ENCODE data around the gene MEGF10. TPM values are rescaled to one million over a fixed set of nuclear protein-coding genes. Genes with fewer than 3 reads are reported as not detected.

Gene MEGF10
- total RNA-seq, 2 experiments from 2014 or later: not detected

- Mint-ChIP-seq H3K27ac (no peak overlapping the region), H3K4me3 (no peak overlapping the region), H3K36me3 (ENCODE audit: low read depth) (no peaks in the 10 kb centered on the region), H3K4me1 (no peaks in the 10 kb centered on the region), H3K9me3 (ENCODE audit: low read depth) (no peaks in the 10 kb centered on the region), H3K27me3 (no peaks in the 10 kb centered on the region)
- ATAC-seq: no peak
- ChIA-PET CTCF (no interaction called here), POLR2A (no interaction called here)
- intact Hi-C loops (cut with DNase I, micrococcal nuclease): no loop called here
- DNase-seq: no peak
Observed at GRCh38 chr5:127431977-127432585, 141.5 kb downstream of the MEGF10 start.

- intact Hi-C loops (cut with DNase I, micrococcal nuclease): no loop called here
- DNase-seq (no peak), ATAC-seq (no peak)
- ChIA-PET CTCF (no interaction called here), POLR2A (no interaction called here)
- Mint-ChIP-seq H3K27ac (no peak overlapping the region), H3K9me3 (ENCODE audit: low read depth) (no peaks in the 10 kb centered on the region), H3K4me3 (no peak overlapping the region), H3K4me1 (no peaks in the 10 kb centered on the region), H3K36me3 (ENCODE audit: low read depth) (no peaks in the 10 kb centered on the region), H3K27me3 (no peaks in the 10 kb centered on the region)
Observed at GRCh38 chr5:127433526-127433925, 142.9 kb downstream of the MEGF10 start.

- Mint-ChIP-seq H3K4me1 (no peaks in the 10 kb centered on the region), H3K36me3 (ENCODE audit: low read depth) (no peaks in the 10 kb centered on the region), H3K27ac (no peak overlapping the region), H3K9me3 (ENCODE audit: low read depth) (no peaks in the 10 kb centered on the region), H3K27me3 (no peaks in the 10 kb centered on the region), H3K4me3 (no peak overlapping the region)
- intact Hi-C loops (cut with DNase I, micrococcal nuclease): no loop called here
- ATAC-seq: no peak
- no peak for DNase-seq
- CTCF ChIA-PET: no interaction called here
- POLR2A ChIA-PET: no interaction called here
Observed at GRCh38 chr5:127434588-127434987, 144.0 kb downstream of the MEGF10 start.

- intact Hi-C loops (cut with DNase I, micrococcal nuclease): no loop called here
- no peaks in the 10 kb centered on the region for H3K36me3 Mint-ChIP-seq (ENCODE audit: low read depth)
- ChIA-PET CTCF (no interaction called here), POLR2A (no interaction called here)
- no peaks in the 10 kb centered on the region for H3K9me3 Mint-ChIP-seq (ENCODE audit: low read depth)
- no peak overlapping the region for H3K4me3 Mint-ChIP-seq
- ATAC-seq (no peak), DNase-seq (no peak)
- H3K27me3 Mint-ChIP-seq: peaks cover 3% of the 10 kb centered on the region
- H3K27ac Mint-ChIP-seq: no peak overlapping the region
- no peaks in the 10 kb centered on the region for H3K4me1 Mint-ChIP-seq
Observed at GRCh38 chr5:127435821-127436220, 145.2 kb downstream of the MEGF10 start.

- intact Hi-C loops (cut with DNase I, micrococcal nuclease): no loop called here
- POLR2A ChIA-PET: no interaction called here
- Mint-ChIP-seq H3K27me3 (peaks cover 5% of the 10 kb centered on the region), H3K9me3 (ENCODE audit: low read depth) (no peaks in the 10 kb centered on the region), H3K4me3 (no peak overlapping the region), H3K4me1 (no peaks in the 10 kb centered on the region), H3K36me3 (ENCODE audit: low read depth) (no peaks in the 10 kb centered on the region), H3K27ac (no peak overlapping the region)
- no peak for DNase-seq
- CTCF ChIA-PET: no interaction called here
- no peak for ATAC-seq
Observed at GRCh38 chr5:127439644-127440043, 149.0 kb downstream of the MEGF10 start.

GRCh38 chr5:127440831-127441230 lies 150.2 kb downstream of the MEGF10 start:
- peaks cover 5% of the 10 kb centered on the region for H3K27me3 Mint-ChIP-seq
- H3K27ac Mint-ChIP-seq: no peak overlapping the region
- DNase-seq: no peak
- ChIA-PET CTCF (interaction anchor here (0.6 to 1.2 kb wide), 2 partner anchors 246 to 610 kb away, joined by 3 to 4 read pairs; no protein-coding TSS in a partner anchor), POLR2A (no interaction called here)
- H3K4me3 Mint-ChIP-seq: no peak overlapping the region
- no peak for ATAC-seq
- no peaks in the 10 kb centered on the region for H3K36me3 Mint-ChIP-seq (ENCODE audit: low read depth)
- H3K9me3 Mint-ChIP-seq (ENCODE audit: low read depth): no peaks in the 10 kb centered on the region
- H3K4me1 Mint-ChIP-seq: no peaks in the 10 kb centered on the region
- intact Hi-C loops (cut with DNase I, micrococcal nuclease): no loop called here

- CTCF ChIA-PET: interaction anchor here (1.3 kb wide), 1 partner anchor 153 kb away, joined by 3 read pairs; no protein-coding TSS in a partner anchor
- Mint-ChIP-seq H3K4me3 (no peak overlapping the region), H3K9me3 (ENCODE audit: low read depth) (no peaks in the 10 kb centered on the region), H3K27me3 (peaks cover 5% of the 10 kb centered on the region), H3K36me3 (ENCODE audit: low read depth) (no peaks in the 10 kb centered on the region), H3K27ac (no peak overlapping the region), H3K4me1 (no peaks in the 10 kb centered on the region)
- no peak for DNase-seq
- no peak for ATAC-seq
- intact Hi-C loops (cut with DNase I, micrococcal nuclease): loop anchor here in 1 of 2 experiments (2.0 kb wide), 1 partner anchor 151 kb away; the partner anchor contains the start of gene MEGF10
- POLR2A ChIA-PET: no interaction called here
Observed at GRCh38 chr5:127441799-127442484, 151.3 kb downstream of the MEGF10 start.

- CTCF ChIA-PET: no interaction called here
- Mint-ChIP-seq H3K36me3 (ENCODE audit: low read depth) (no peaks in the 10 kb centered on the region), H3K4me1 (no peaks in the 10 kb centered on the region), H3K4me3 (no peak overlapping the region), H3K27me3 (peaks cover 5% of the 10 kb centered on the region), H3K27ac (no peak overlapping the region), H3K9me3 (ENCODE audit: low read depth) (no peaks in the 10 kb centered on the region)
- POLR2A ChIA-PET: no interaction called here
- no peak for DNase-seq
- intact Hi-C loops (cut with DNase I, micrococcal nuclease): no loop called here
- ATAC-seq: no peak
Observed at GRCh38 chr5:127444171-127444570, 153.6 kb downstream of the MEGF10 start.

GRCh38 chr5:127445328-127445727 lies 154.7 kb downstream of the MEGF10 start:
- Mint-ChIP-seq H3K27ac (no peak overlapping the region), H3K36me3 (ENCODE audit: low read depth) (no peaks in the 10 kb centered on the region), H3K4me1 (no peaks in the 10 kb centered on the region), H3K27me3 (peaks cover 5% of the 10 kb centered on the region), H3K9me3 (ENCODE audit: low read depth) (no peaks in the 10 kb centered on the region), H3K4me3 (no peak overlapping the region)
- POLR2A ChIA-PET: no interaction called here
- CTCF ChIA-PET: interaction anchor here (0.6 to 1.4 kb wide), 3 partner anchors 10 to 140 kb away, joined by 3 to 5 read pairs (median 4); no protein-coding TSS in a partner anchor
- intact Hi-C loops (cut with DNase I, micrococcal nuclease): no loop called here
- DNase-seq: no peak
- no peak for ATAC-seq

- no peak for ATAC-seq
- no peak overlapping the region for H3K27ac Mint-ChIP-seq
- H3K27me3 Mint-ChIP-seq: no peaks in the 10 kb centered on the region
Observed at GRCh38 chr5:127446626-127447025, 156.0 kb downstream of the MEGF10 start.

GRCh38 chr5:127447827-127448226 lies 157.2 kb downstream of the MEGF10 start:
- CTCF ChIA-PET: no interaction called here
- H3K4me1 Mint-ChIP-seq: no peaks in the 10 kb centered on the region
- ATAC-seq (no peak), DNase-seq (no peak)
- H3K27me3 Mint-ChIP-seq: peaks cover 2% of the 10 kb centered on the region
- no peaks in the 10 kb centered on the region for H3K36me3 Mint-ChIP-seq (ENCODE audit: low read depth)
- no peak overlapping the region for H3K4me3 Mint-ChIP-seq
- POLR2A ChIA-PET: no interaction called here
- no peaks in the 10 kb centered on the region for H3K9me3 Mint-ChIP-seq (ENCODE audit: low read depth)
- H3K27ac Mint-ChIP-seq: no peak overlapping the region
- intact Hi-C loops (cut with DNase I, micrococcal nuclease): no loop called here

More at GRCh38 chr5:127446626-127447025, 156.0 kb downstream of the MEGF10 start:
- H3K36me3 Mint-ChIP-seq (ENCODE audit: low read depth): no peaks in the 10 kb centered on the region
- DNase-seq: no peak
- no peaks in the 10 kb centered on the region for H3K9me3 Mint-ChIP-seq (ENCODE audit: low read depth)
- no peak overlapping the region for H3K4me3 Mint-ChIP-seq
- intact Hi-C loops (cut with DNase I, micrococcal nuclease): no loop called here
- POLR2A ChIA-PET: no interaction called here
- CTCF ChIA-PET: interaction anchor here (0.6 to 1.4 kb wide), 2 partner anchors 8 to 415 kb away, joined by 3 read pairs; no protein-coding TSS in a partner anchor
- no peaks in the 10 kb centered on the region for H3K4me1 Mint-ChIP-seq

- Mint-ChIP-seq H3K9me3 (ENCODE audit: low read depth) (no peaks in the 10 kb centered on the region), H3K4me3 (no peak overlapping the region), H3K27me3 (peaks cover 5% of the 10 kb centered on the region), H3K27ac (no peak overlapping the region), H3K4me1 (no peaks in the 10 kb centered on the region), H3K36me3 (ENCODE audit: low read depth) (no peaks in the 10 kb centered on the region)
- DNase-seq (no peak), ATAC-seq (no peak)
- intact Hi-C loops (cut with DNase I, micrococcal nuclease): no loop called here
- POLR2A ChIA-PET: no interaction called here
- CTCF ChIA-PET: interaction anchor here (0.6 to 1.2 kb wide), 2 partner anchors 34 to 444 kb away, joined by 3 to 5 read pairs; no protein-coding TSS in a partner anchor
Observed at GRCh38 chr5:127450046-127450445, 159.4 kb downstream of the MEGF10 start.

Measured in activated CD4-positive, alpha-beta T cell treated with anti-CD3 and anti-CD28 coated beads for 36 hours (primary cell).